Natural killer cell (primary cell): ENCODE results near the gene VAMP7. TPM values are rescaled to one million over a fixed set of nuclear protein-coding genes. Genes with fewer than 3 reads are reported as not detected.
A peak's percentile ranks its signal among the peaks of the same experiment; 100 is the strongest.

Source experiments
- ATAC-seq, 3 donors: fragments of 150-1000 bp in 2 of 3; fragments of 200-7000 bp in 1 of 3; cut with Tn5 transposase; 1 replicate in 1 of 3; 2 replicates in 2 of 3; pipeline ENCODE4 v1.10.0; 2021; ENCODE audit warnings: mild to moderate bottlenecking in 2 of 3, moderate library complexity in 2 of 3
- DNase-seq, 2 donors: peaks; one replicate each; pipeline versions ENCODE4 v3.0.0 to v3.0.0-alpha.2; 2013 to 2021; ENCODE audit warnings: mixed read lengths in 1 of 2
- H3K27ac ChIP-seq: one replicate; pipeline ENCODE4 v1.5.1; 2013; ENCODE audit warnings: mild to moderate bottlenecking, low read length
- H3K27me3 ChIP-seq: one replicate; pipeline ENCODE4 v1.6.1; 2013; ENCODE audit warnings: low read length; ENCODE audit not compliant: control insufficient read depth, insufficient read depth
- H3K36me3 ChIP-seq: one replicate; pipeline ENCODE4 v1.6.1; 2013; ENCODE audit warnings: low read length; ENCODE audit not compliant: control insufficient read depth, insufficient read depth
- H3K4me1 ChIP-seq: one replicate; pipeline ENCODE4 v1.6.1; 2013; ENCODE audit warnings: low read length; ENCODE audit not compliant: control insufficient read depth, insufficient read depth
- H3K4me3 ChIP-seq: one replicate; pipeline ENCODE4 v1.5.1; 2013; ENCODE audit warnings: low read length
- H3K9me3 ChIP-seq: one replicate; pipeline ENCODE4 v1.6.1; 2013; ENCODE audit warnings: low read length; ENCODE audit not compliant: control insufficient read depth, insufficient read depth
- H3K27ac Mint-ChIP-seq, 2 donors: one replicate each; pipeline ENCODE4 v1.8.0; 2022; ENCODE audit warnings: mild to moderate bottlenecking in 2 of 2, mixed read lengths in 2 of 2, moderate library complexity in 1 of 2
- H3K27me3 Mint-ChIP-seq, 2 donors: one replicate each; pipeline ENCODE4 v1.8.0; 2022; ENCODE audit warnings: low read depth in 2 of 2, mixed read lengths in 2 of 2
- H3K36me3 Mint-ChIP-seq: one replicate; pipeline ENCODE4 v1.8.0; 2022; ENCODE audit warnings: mixed read lengths
- H3K4me1 Mint-ChIP-seq, 2 donors: one replicate each; pipeline ENCODE4 v1.8.0; 2022; ENCODE audit warnings: mixed read lengths in 2 of 2
- H3K4me3 Mint-ChIP-seq: one replicate; pipeline ENCODE4 v1.8.0; 2022; ENCODE audit warnings: mild to moderate bottlenecking, moderate library complexity, mixed read lengths
- H3K9me3 Mint-ChIP-seq, 2 donors: one replicate each; pipeline ENCODE4 v1.8.0; 2022; ENCODE audit warnings: mixed read lengths in 2 of 2
- CTCF ChIP-seq: fragments of 200-600 bp; IDR thresholded peaks from one replicate; pipeline ENCODE4 v1.8.0; 2022; ENCODE audit warnings: antibody characterized with exemption
- WGBS: methylation state at CpG from one replicate; pipeline ENCODE4 v1.1.7; 2013; ENCODE audit warnings: missing lambda C conversion rate; ENCODE audit not compliant: insufficient coverage; 5-methylcytosine and 5-hydroxymethylcytosine counted together
- intact Hi-C: fragments of 100-400 bp; cut with micrococcal nuclease; formaldehyde crosslinking; loops from one replicate; pipeline ENCODE4 v1.14.2; 2022
- total RNA-seq, 4 donors: library from RNA; stranded (reverse); fragments of 120-200 nt in 1 of 4; gene quantifications; one replicate each; pipeline versions ENCODE4 v1.2.3 to v1.2.4, GENCODE V29; 2013 to 2022

Gene VAMP7
- total RNA-seq, 3 donors from 2014 or later (not counting 1 experiment from before 2014, with no cell fraction given), result 30.3 to 33.8 (median 33.6) TPM

- Histone ChIP-seq H3K4me1 (no peaks in the 10 kb centered on the region), H3K27ac (no peak overlapping the region), H3K27me3 (peaks cover 4% of the 10 kb centered on the region), H3K9me3 (peaks cover 5% of the 10 kb centered on the region), H3K36me3 (no peaks in the 10 kb centered on the region), H3K4me3 (no peak overlapping the region)
- Mint-ChIP-seq H3K36me3 (peaks cover 6% of the 10 kb centered on the region), H3K4me3 (no peak overlapping the region), H3K27ac (no peak overlapping the region), H3K4me1 (no peaks in the 10 kb centered on the region), H3K27me3 (peaks cover 17 to 45% of the 10 kb centered on the region in 2 donors), H3K9me3 (peaks cover 3 to 11% of the 10 kb centered on the region in 2 donors)
- intact Hi-C loops, result no loop called here
- ATAC-seq (no peak), DNase-seq (no peak)
- TF ChIP-seq CTCF, result no peak
These were observed 9.2 kb upstream of the VAMP7 start for GRCh38 chrX:155871934-155872333.

- Mint-ChIP-seq H3K4me3 (no peak overlapping the region), H3K9me3 (peaks cover 0 to 4% of the 10 kb centered on the region in 2 donors), H3K4me1 (no peaks in the 10 kb centered on the region), H3K36me3 (peaks cover under 1% of the 10 kb centered on the region), H3K27ac (no peak overlapping the region), H3K27me3 (peaks cover 13 to 42% of the 10 kb centered on the region in 2 donors)
- intact Hi-C loops, result no loop called here
- Histone ChIP-seq H3K4me1 (no peaks in the 10 kb centered on the region), H3K27ac (no peak overlapping the region), H3K36me3 (no peaks in the 10 kb centered on the region), H3K27me3 (peaks cover 4% of the 10 kb centered on the region), H3K4me3 (no peak overlapping the region), H3K9me3 (peaks cover under 1% of the 10 kb centered on the region)
- TF ChIP-seq CTCF, result no peak
- peak in 1 of 2 donors; percentile 3 for DNase-seq
- ATAC-seq, result no peak
- 61% methylated on average over 2 of the region's 5 CpGs for WGBS
These were observed 8.0 kb upstream of the VAMP7 start for GRCh38 chrX:155873188-155873587.

- intact Hi-C loops, result no loop called here
- H3K9me3 ChIP-seq, result no peaks in the 10 kb centered on the region
- no peaks in the 10 kb centered on the region for H3K36me3 ChIP-seq
- H3K27ac ChIP-seq, result no peak overlapping the region
- no peak overlapping the region for H3K4me3 ChIP-seq
- DNase-seq (no peak), ATAC-seq (no peak)
- peaks cover 0 to under 1% of the 10 kb centered on the region in 2 donors for H3K9me3 Mint-ChIP-seq
- H3K27me3 Mint-ChIP-seq, result peaks cover 11 to 40% of the 10 kb centered on the region in 2 donors
- no peak overlapping the region for H3K27ac Mint-ChIP-seq
- no peaks in the 10 kb centered on the region for H3K36me3 Mint-ChIP-seq
- no peaks in the 10 kb centered on the region for H3K4me1 ChIP-seq
- H3K27me3 ChIP-seq, result peaks cover 4% of the 10 kb centered on the region
- no peak overlapping the region for H3K4me3 Mint-ChIP-seq
- no peaks in the 10 kb centered on the region for H3K4me1 Mint-ChIP-seq
- no peak for TF ChIP-seq CTCF
- WGBS, result 48% methylated on average over 29 of the region's 31 CpGs
These were observed 6.4 kb upstream of the VAMP7 start for GRCh38 chrX:155874571-155875244.

GRCh38 chrX:155876704-155877103 is 4.4 kb upstream of the VAMP7 start:
- Mint-ChIP-seq H3K27ac (no peak overlapping the region), H3K36me3 (no peaks in the 10 kb centered on the region), H3K4me3 (no peak overlapping the region), H3K4me1 (peaks cover 10 to 14% of the 10 kb centered on the region in 2 donors), H3K9me3 (peaks cover 0 to 3% of the 10 kb centered on the region in 2 donors), H3K27me3 (peaks cover 8 to 40% of the 10 kb centered on the region in 2 donors)
- 32% methylated on average over 3 of the region's 3 CpGs for WGBS
- DNase-seq, result no peak
- Histone ChIP-seq H3K27me3 (peaks cover 4% of the 10 kb centered on the region), H3K4me1 (no peaks in the 10 kb centered on the region), H3K4me3 (no peak overlapping the region), H3K27ac (no peak overlapping the region), H3K9me3 (no peaks in the 10 kb centered on the region), H3K36me3 (no peaks in the 10 kb centered on the region)
- ATAC-seq, result no peak
- no peak for TF ChIP-seq CTCF
- intact Hi-C loops, result no loop called here
